NCI-H82 (cell line): ENCODE results near the gene ATXN1.

Source experiments
- DNase-seq: peaks from one replicate; lab custom pipeline; 2025; lab: John Stamatoyannopoulos, UW

The ATXN1 gene

GRCh38 chr6:16331384-16332174 lies 429.7 kb downstream of the ATXN1 start:
- peak; percentile 90 for DNase-seq

- no peak for DNase-seq
These were observed 432.0 kb downstream of the ATXN1 start for GRCh38 chr6:16329233-16329632.

GRCh38 chr6:16327777-16328325 lies 433.4 kb downstream of the ATXN1 start:
- no peak for DNase-seq

- DNase-seq: no peak
These were observed 434.1 kb downstream of the ATXN1 start for GRCh38 chr6:16326971-16327776.

GRCh38 chr6:16326531-16326930 lies 434.7 kb downstream of the ATXN1 start:
- DNase-seq: no peak

- no peak for DNase-seq
These were observed 436.5 kb downstream of the ATXN1 start for GRCh38 chr6:16324606-16325225.

GRCh38 chr6:16324184-16324583 lies 437.1 kb downstream of the ATXN1 start:
- no peak for DNase-seq

GRCh38 chr6:16322666-16323312 lies 438.5 kb downstream of the ATXN1 start:
- DNase-seq: peak; percentile 84

GRCh38 chr6:16321826-16322225 lies 439.4 kb downstream of the ATXN1 start:
- DNase-seq: no peak

- no peak for DNase-seq
These were observed 439.9 kb downstream of the ATXN1 start for GRCh38 chr6:16321341-16321710.

GRCh38 chr6:16320533-16321340 lies 440.5 kb downstream of the ATXN1 start:
- DNase-seq: peak; percentile 85

GRCh38 chr6:16319813-16320532 lies 441.3 kb downstream of the ATXN1 start:
- DNase-seq: peak; percentile 85

- DNase-seq: no peak
These were observed 442.1 kb downstream of the ATXN1 start for GRCh38 chr6:16318953-16319720.

- DNase-seq: no peak
These were observed 442.7 kb downstream of the ATXN1 start for GRCh38 chr6:16318538-16318937.

- peak; percentile 81 for DNase-seq
These were observed 444.5 kb downstream of the ATXN1 start for GRCh38 chr6:16316741-16317251.

- no peak for DNase-seq
These were observed 447.0 kb downstream of the ATXN1 start for GRCh38 chr6:16314296-16314695.

GRCh38 chr6:16313732-16314131 lies 447.5 kb downstream of the ATXN1 start:
- peak; percentile 27 for DNase-seq

GRCh38 chr6:16311763-16312162 lies 449.5 kb downstream of the ATXN1 start:
- no peak for DNase-seq

GRCh38 chr6:16306334-16306733 lies 454.9 kb downstream of the ATXN1 start:
- DNase-seq: no peak
